Pancreas (tissue), 10 donors: ENCODE data around the gene CCP110. TPM values are rescaled to one million over a fixed set of nuclear protein-coding genes. Genes with fewer than 3 reads are reported as not detected.

Experiments
- ATAC-seq, 4 donors: fragments of 200-7000 bp; cut with Tn5 transposase; one replicate each; pipeline versions ENCODE4 v1.8.0 to v1.9.1; 2020; ENCODE audit warnings: mild to moderate bottlenecking in 4 of 4, moderate library complexity in 4 of 4
- DNase-seq, 6 donors: peaks; one replicate each; pipeline ENCODE4 v3.0.0-alpha.2; 2020
- FAIRE-seq: peaks from 2 replicates; lab custom pipeline; 2012; peaks lifted over from hg19 to GRCh38; lab: Jason Lieb, UNC
- H3K27ac ChIP-seq, 4 donors: fragments of 200-600 bp; sonication (generic); 1 replicate in 3 of 4; 2 replicates in 1 of 4; pipeline versions ENCODE4 v1.5.0 to v1.8.0; 2020
- H3K27me3 ChIP-seq, 4 donors: fragments of 200-600 bp; one replicate each; pipeline ENCODE4 v1.8.0; 2021
- H3K36me3 ChIP-seq, 3 donors: fragments of 200-600 bp; sonication (generic) in 1 of 3; one replicate each; pipeline versions ENCODE4 v1.5.0 to v1.8.0; 2020 to 2021
- H3K4me1 ChIP-seq, 3 donors: fragments of 200-600 bp; one replicate each; pipeline ENCODE4 v1.8.0; 2021
- H3K4me3 ChIP-seq, 4 donors: fragments of 200-600 bp; sonication (generic) in 2 of 4; one replicate each; pipeline versions ENCODE4 v1.5.0 to v1.8.0; 2020 to 2021
- H3K9me3 ChIP-seq, 4 donors: fragments of 200-600 bp; one replicate each; pipeline ENCODE4 v1.8.0; 2021
- WGBS, 2 donors: extraction: QIAGEN DNeasy Blood & Tissue Kit; methylation state at CpG; one replicate each; pipeline ENCODE4 v1.1.7; 2013; 5-methylcytosine and 5-hydroxymethylcytosine counted together
- intact Hi-C, 3 donors: fragments of 100-400 bp; cut with DNase I; formaldehyde crosslinking; loops; one replicate each; pipeline versions ENCODE4 v1.11.1 to v1.14.2; 2022
- polyA plus RNA-seq, 2 donors: library from polyadenylated mRNA; stranded (reverse); fragments of 200-250 nt; gene quantifications; one replicate each; pipeline ENCODE4 v1.2.3, GENCODE V29; 2013
- total RNA-seq, 6 donors: library from RNA; stranded (reverse); fragmentation: NEBNext Ultra II Directional in 4 of 6; extraction: Animal tissue kit (Norgen Biotek cat#: 25700) in 4 of 6; gene quantifications; one replicate each; pipeline versions ENCODE4 v1.2.1 to v1.2.4, GENCODE V29; 2021 to 2023
- TF ChIP-seq, protein P1 (sequence below), 4 donors: fragments of 200-600 bp; sonication (generic) in 3 of 4; IDR thresholded peaks; one replicate each; pipeline versions ENCODE4 v1.5.0 to v1.8.0; 2021; ENCODE audit warnings: antibody characterized with exemption in 4 of 4
- donor health status: healthy with polysubstance abuse.
- donor health status: DM: no; HTN: no; CAD: no; lungs with moderate emphysema.
- donor health status: DM: no; HTN: no; CAD: no.
- donor health status: control.
- donor health status: control.
- donor health status: Bipolar disorder and iron deficiency.
- donor health status: DM: yes; HTN: yes; CAD: no.
- donor health status: DM: no; HTN: no; CAD: no.
- donor health status: DM: no; HTN: no; CAD: no.
- donor health status: DM: yes; HTN: yes; CAD: no.

The CCP110 gene
- total and polyA plus RNA-seq, 8 donors = 2.7 to 7.9 (median 5.1) TPM

DNA sequence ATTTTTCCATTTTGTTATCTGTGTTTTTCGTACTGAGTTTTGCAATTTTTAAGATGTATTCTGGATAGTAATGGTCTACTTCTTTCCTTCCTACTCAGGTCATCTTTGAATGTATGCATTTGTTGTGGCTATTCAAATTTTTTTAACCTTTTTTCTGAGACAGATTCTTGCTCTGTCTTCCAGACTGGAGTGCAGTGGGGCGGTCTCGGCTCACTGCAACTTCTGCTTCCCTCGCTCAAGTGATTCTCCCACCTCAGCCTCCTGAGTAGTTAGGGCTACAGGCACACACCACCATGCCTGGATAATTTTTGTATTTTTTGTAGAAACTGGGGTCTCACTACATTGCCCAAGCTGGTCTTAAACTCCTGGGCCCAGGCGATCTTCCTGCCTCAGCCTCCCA, 65.4 kb downstream of the CCP110 start:
- no peak overlapping the region for H3K27ac ChIP-seq
- H3K4me1 ChIP-seq = peaks cover 0 to 4% (median 0%) of the 10 kb centered on the region in 3 donors
- no peaks in the 10 kb centered on the region for H3K27me3 ChIP-seq
- 91 to 97% methylated on average over 5 of the region's 5 CpGs for WGBS, 2 donors
- H3K9me3 ChIP-seq = no peaks in the 10 kb centered on the region
- TF ChIP-seq, protein P1, sequence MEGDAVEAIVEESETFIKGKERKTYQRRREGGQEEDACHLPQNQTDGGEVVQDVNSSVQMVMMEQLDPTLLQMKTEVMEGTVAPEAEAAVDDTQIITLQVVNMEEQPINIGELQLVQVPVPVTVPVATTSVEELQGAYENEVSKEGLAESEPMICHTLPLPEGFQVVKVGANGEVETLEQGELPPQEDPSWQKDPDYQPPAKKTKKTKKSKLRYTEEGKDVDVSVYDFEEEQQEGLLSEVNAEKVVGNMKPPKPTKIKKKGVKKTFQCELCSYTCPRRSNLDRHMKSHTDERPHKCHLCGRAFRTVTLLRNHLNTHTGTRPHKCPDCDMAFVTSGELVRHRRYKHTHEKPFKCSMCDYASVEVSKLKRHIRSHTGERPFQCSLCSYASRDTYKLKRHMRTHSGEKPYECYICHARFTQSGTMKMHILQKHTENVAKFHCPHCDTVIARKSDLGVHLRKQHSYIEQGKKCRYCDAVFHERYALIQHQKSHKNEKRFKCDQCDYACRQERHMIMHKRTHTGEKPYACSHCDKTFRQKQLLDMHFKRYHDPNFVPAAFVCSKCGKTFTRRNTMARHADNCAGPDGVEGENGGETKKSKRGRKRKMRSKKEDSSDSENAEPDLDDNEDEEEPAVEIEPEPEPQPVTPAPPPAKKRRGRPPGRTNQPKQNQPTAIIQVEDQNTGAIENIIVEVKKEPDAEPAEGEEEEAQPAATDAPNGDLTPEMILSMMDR (IDR thresholded peaks at IDR 0.05) = no peak
- FAIRE-seq = no peak
- peaks cover 0 to 11% (median 0%) of the 10 kb centered on the region in 3 donors for H3K36me3 ChIP-seq
- intact Hi-C loops = loop anchor here in 1 of 3 donors (5.0 kb wide), 1 partner anchor 308 kb away; no protein-coding TSS in a partner anchor
- ATAC-seq = no peak
- no peak for DNase-seq
- H3K4me3 ChIP-seq = no peak overlapping the region

DNA sequence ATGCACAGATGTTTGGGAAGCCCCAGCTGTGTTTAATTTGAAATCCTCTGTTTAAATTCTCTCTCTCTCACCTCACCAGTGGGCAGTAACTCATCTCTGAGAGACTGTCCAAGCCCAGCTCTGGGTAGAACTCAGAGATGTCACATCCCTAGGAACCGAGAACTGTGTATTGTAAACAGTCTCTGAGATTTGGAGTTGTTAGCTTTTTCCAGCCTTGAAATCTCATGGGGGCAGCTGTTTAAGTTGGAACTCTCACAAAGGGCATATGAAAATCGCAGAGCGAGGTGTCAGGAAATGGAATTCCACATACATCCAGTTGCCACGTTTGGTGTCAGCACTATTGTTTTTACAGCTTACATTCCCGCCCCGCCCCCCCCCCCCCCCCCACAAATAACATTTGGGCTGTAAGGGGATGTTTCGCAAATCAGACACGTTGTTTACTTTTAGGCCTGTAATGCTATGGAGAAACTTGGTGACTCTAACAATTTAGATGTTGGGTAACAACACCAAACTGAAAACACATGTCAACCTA, 66.1 kb downstream of the CCP110 start:
- Histone ChIP-seq H3K9me3 (no peaks in the 10 kb centered on the region), H3K27me3 (no peaks in the 10 kb centered on the region), H3K4me3 (no peak overlapping the region), H3K27ac (no peak overlapping the region), H3K36me3 (peaks cover 0 to 11% (median 0%) of the 10 kb centered on the region in 3 donors), H3K4me1 (peaks cover 0 to 4% (median 0%) of the 10 kb centered on the region in 3 donors)
- intact Hi-C loops = loop anchor here in 2 of 3 donors (5.0 to 10.0 kb wide), 2 partner anchors 295 to 307 kb away; partner anchors contain the start of gene GPRC5B (in 1 of the 2)
- FAIRE-seq (no peak), DNase-seq (no peak), ATAC-seq (peak in 1 of 4 donors; percentile 27)
- 53% methylated on average over 8 of the region's 8 CpGs for WGBS, 2 donors
- TF ChIP-seq, protein P1 (IDR thresholded peaks at IDR 0.05) = no peak

DNA sequence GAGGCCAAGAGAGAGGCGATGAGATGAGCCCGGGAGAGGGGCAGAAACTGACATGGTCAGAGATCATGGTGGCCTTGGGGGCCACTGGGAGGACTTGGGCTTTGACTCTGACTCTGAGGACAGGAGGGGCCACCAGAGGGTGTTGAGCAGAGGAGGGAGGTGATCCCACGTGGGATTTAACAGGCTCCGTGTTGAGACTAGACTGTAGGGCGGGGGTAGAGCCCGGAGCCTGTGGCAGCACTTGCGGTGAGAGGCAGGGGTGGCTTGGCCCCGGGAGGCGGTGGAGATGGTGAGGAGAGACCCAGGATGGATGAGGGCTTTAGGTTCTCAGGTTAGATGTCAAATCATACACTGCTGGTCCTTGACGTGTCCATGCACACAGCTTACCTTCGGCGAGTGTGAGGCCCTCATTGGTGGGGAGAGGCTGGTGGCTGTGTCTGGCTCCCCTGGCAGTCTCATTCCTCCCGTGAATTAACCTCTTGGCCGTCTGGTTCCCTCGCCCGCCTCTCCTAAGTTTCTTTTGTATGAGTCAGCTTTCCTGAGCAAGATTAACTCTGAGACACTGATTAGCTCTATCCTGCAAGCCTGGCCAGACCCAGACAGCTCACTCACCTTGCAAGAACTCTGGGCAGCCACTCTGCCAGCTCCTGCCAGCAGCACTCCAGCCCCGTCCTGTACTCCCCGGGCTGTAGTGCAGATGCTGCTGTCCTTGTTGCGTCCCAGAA, 71.5 kb downstream of the CCP110 start:
- TF ChIP-seq, protein P1 (IDR thresholded peaks at IDR 0.05) = no peak
- WGBS, 2 donors = 59 to 70% methylated on average over 19 of the region's 19 CpGs
- Histone ChIP-seq H3K27me3 (no peaks in the 10 kb centered on the region), H3K4me1 (no peaks in the 10 kb centered on the region), H3K36me3 (peaks cover 0 to 11% (median 0%) of the 10 kb centered on the region in 3 donors), H3K4me3 (no peak overlapping the region), H3K9me3 (no peaks in the 10 kb centered on the region), H3K27ac (no peak overlapping the region)
- FAIRE-seq (no peak), ATAC-seq (peak in 2 of 4 donors; percentile 93), DNase-seq (peak in 3 of 6 donors; percentile 31 to 69 (median 69))
- intact Hi-C loops = loop anchor here in 2 of 3 donors (5.0 to 10.0 kb wide), 2 partner anchors 290 to 292 kb away; partner anchors contain the start of gene GPRC5B (in 1 of the 2)

DNA sequence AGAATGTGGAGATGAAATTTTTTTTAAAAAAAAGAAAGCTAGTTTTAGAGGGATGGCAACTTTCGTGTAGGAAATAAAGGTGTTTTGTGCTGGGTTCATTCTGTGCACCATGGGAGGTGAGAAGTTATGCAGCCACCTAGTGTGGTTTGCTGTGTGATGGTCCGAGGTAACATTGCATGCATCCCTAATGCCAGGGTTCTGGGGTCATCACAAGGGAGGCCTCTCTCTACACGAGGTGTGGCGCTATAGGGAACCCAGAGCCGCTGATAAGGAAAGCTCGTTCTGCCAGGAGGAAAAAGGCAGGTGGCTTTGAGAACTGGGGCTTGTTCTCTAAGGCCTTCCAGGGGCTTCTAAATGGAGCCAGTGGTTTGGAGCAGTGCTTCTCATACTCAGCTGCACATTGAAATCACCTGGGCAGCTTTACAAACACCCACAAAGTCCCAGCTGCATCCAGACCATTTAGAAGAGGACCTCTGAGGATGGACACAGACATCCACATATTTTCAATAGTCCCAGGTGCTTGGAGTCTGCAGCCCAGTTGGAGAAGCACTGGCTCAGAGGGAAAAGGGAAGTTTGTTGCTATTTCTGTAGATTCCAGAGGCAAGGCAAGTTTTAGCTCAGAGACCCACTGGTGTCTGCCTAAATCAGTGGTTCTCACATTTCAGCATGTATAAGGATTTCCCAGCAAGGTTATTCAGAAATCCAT, 75.2 kb downstream of the CCP110 start:
- Histone ChIP-seq H3K36me3 (peaks cover 0 to 4% (median 0%) of the 10 kb centered on the region in 3 donors), H3K27ac (no peak overlapping the region), H3K4me1 (no peaks in the 10 kb centered on the region), H3K4me3 (no peak overlapping the region), H3K9me3 (no peaks in the 10 kb centered on the region), H3K27me3 (no peaks in the 10 kb centered on the region)
- FAIRE-seq (no peak), ATAC-seq (no peak), DNase-seq (no peak)
- 70 to 78% methylated on average over 6 of the region's 6 CpGs for WGBS, 2 donors
- TF ChIP-seq, protein P1 (IDR thresholded peaks at IDR 0.05) = no peak
- intact Hi-C loops = loop anchor here in 2 of 3 donors (5.0 to 10.0 kb wide), 2 partner anchors 286 to 288 kb away; partner anchors contain the start of gene GPRC5B (in 1 of the 2)
